RWPE2 (cell line): ENCODE data around the gene STOML3.

Experiments used
- ATAC-seq: fragments of 200-7000 bp; cut with Tn5 transposase; 3 replicates; pipeline ENCODE4 v1.9.1; 2021; ENCODE audit warnings: low read depth
- DNase-seq: peaks from one replicate; pipeline ENCODE4 v3.0.0-alpha.2; 2020; ENCODE audit warnings: low spot score
- H3K27ac ChIP-seq: fragments of 450-650 bp; 2 replicates; pipeline ENCODE4 v1.5.1; 2017; ENCODE audit warnings: mild to moderate bottlenecking; ENCODE audit not compliant: poor library complexity, severe bottlenecking
- H3K27me3 ChIP-seq: fragments of 250-450 bp; sonication (Bioruptor Pico); 2 replicates; pipeline ENCODE4 v1.5.1; 2021; ENCODE audit warnings: mild to moderate bottlenecking, moderate library complexity; ENCODE audit not compliant: insufficient read depth, poor library complexity, severe bottlenecking
- H3K36me3 ChIP-seq: fragments of 250-450 bp; sonication (Bioruptor Pico); 2 replicates; pipeline ENCODE4 v1.5.1; 2020; ENCODE audit warnings: low read depth, mild to moderate bottlenecking, moderate library complexity
- H3K4me1 ChIP-seq: fragments of 250-450 bp; sonication (Bioruptor Pico); 2 replicates; pipeline ENCODE4 v1.5.1; 2021; ENCODE audit warnings: mild to moderate bottlenecking, moderate library complexity; ENCODE audit not compliant: insufficient read depth, poor library complexity, severe bottlenecking
- H3K4me3 ChIP-seq: fragments of 250-450 bp; sonication (Bioruptor Pico); 2 replicates; pipeline ENCODE4 v1.5.1; 2021; ENCODE audit warnings: mild to moderate bottlenecking, moderate library complexity; ENCODE audit not compliant: severe bottlenecking
- H3K9me3 ChIP-seq: fragments of 250-450 bp; sonication (Bioruptor Pico); 2 replicates; pipeline ENCODE4 v1.5.1; 2021; ENCODE audit warnings: mild to moderate bottlenecking, moderate library complexity; ENCODE audit not compliant: severe bottlenecking
- CTCF ChIP-seq: fragments of 450-650 bp; IDR thresholded peaks from one replicate; pipeline ENCODE4 v1.5.1; 2017; ENCODE audit warnings: mild to moderate bottlenecking, moderate library complexity; ENCODE audit not compliant: poor library complexity, severe bottlenecking

Gene STOML3

GRCh38 chr13:38941353-38941945, 49.2 kb downstream of the STOML3 start:
- no peak overlapping the region for H3K27ac ChIP-seq
- DNase-seq (no peak), ATAC-seq (no peak)
- no peaks in the 10 kb centered on the region for H3K4me1 ChIP-seq
- H3K9me3 ChIP-seq: no peaks in the 10 kb centered on the region
- TF ChIP-seq CTCF: no peak
- H3K36me3 ChIP-seq: no peaks in the 10 kb centered on the region
- H3K4me3 ChIP-seq: no peak overlapping the region
- no peaks in the 10 kb centered on the region for H3K27me3 ChIP-seq

GRCh38 chr13:38933786-38934185, 56.8 kb downstream of the STOML3 start:
- Histone ChIP-seq H3K4me3 (no peak overlapping the region), H3K4me1 (no peaks in the 10 kb centered on the region), H3K36me3 (no peaks in the 10 kb centered on the region), H3K27ac (no peak overlapping the region), H3K27me3 (no peaks in the 10 kb centered on the region), H3K9me3 (no peaks in the 10 kb centered on the region)
- no peak for TF ChIP-seq CTCF
- ATAC-seq: no peak
- DNase-seq: no peak

- DNase-seq (no peak), ATAC-seq (no peak)
- Histone ChIP-seq H3K27ac (no peak overlapping the region), H3K4me1 (no peaks in the 10 kb centered on the region), H3K36me3 (no peaks in the 10 kb centered on the region), H3K27me3 (no peaks in the 10 kb centered on the region), H3K4me3 (no peak overlapping the region), H3K9me3 (no peaks in the 10 kb centered on the region)
- TF ChIP-seq CTCF: no peak
Measured at GRCh38 chr13:38922170-38922569, 68.5 kb downstream of the STOML3 start.

GRCh38 chr13:38921081-38921480, 69.5 kb downstream of the STOML3 start:
- ATAC-seq (no peak), DNase-seq (no peak)
- no peaks in the 10 kb centered on the region for H3K9me3 ChIP-seq
- H3K4me3 ChIP-seq: no peak overlapping the region
- TF ChIP-seq CTCF: no peak
- H3K4me1 ChIP-seq: no peaks in the 10 kb centered on the region
- no peak overlapping the region for H3K27ac ChIP-seq
- H3K36me3 ChIP-seq: no peaks in the 10 kb centered on the region
- H3K27me3 ChIP-seq: no peaks in the 10 kb centered on the region
